ENCODE data around the gene SRSF9.
A peak's percentile ranks its signal among the peaks of the same experiment; 100 is the strongest.

The SRSF9 gene

GRCh38 chr12:120444676-120445075 lies 24.9 kb downstream of the SRSF9 start:
- no peak overlapping the region for H3K27ac ChIP-seq
- H3K27me3 ChIP-seq: no peaks in the 10 kb centered on the region
- no peak for TF ChIP-seq CTCF (IDR thresholded peaks at IDR 0.05)
- peaks cover 42% of the 10 kb centered on the region for H3K36me3 ChIP-seq
- H3K4me1 ChIP-seq (ENCODE audit: control insufficient read depth in 1 of 2, insufficient read depth in 1 of 2, low read depth in 1 of 2, low read length in 1 of 2): peaks cover 18 to 23% of the 10 kb centered on the region in 2 experiments
- H3K4me3 ChIP-seq (ENCODE audit: low read depth in 1 of 2, low read length in 1 of 2): no peak overlapping the region
- H3K9me3 ChIP-seq: no peaks in the 10 kb centered on the region

GRCh38 chr12:120439646-120440247 lies 29.8 kb downstream of the SRSF9 start:
- Histone ChIP-seq H3K36me3 (peaks cover 48% of the 10 kb centered on the region), H3K9me3 (no peaks in the 10 kb centered on the region), H3K4me1 (ENCODE audit: control insufficient read depth in 1 of 2, insufficient read depth in 1 of 2, low read depth in 1 of 2, low read length in 1 of 2) (peaks cover 25 to 26% of the 10 kb centered on the region in 2 experiments), H3K27me3 (no peaks in the 10 kb centered on the region), H3K4me3 (ENCODE audit: low read depth in 1 of 2, low read length in 1 of 2) (no peak overlapping the region), H3K27ac (no peak overlapping the region)
- TF ChIP-seq CTCF (IDR thresholded peaks at IDR 0.05): peak; percentile 59

DNA sequence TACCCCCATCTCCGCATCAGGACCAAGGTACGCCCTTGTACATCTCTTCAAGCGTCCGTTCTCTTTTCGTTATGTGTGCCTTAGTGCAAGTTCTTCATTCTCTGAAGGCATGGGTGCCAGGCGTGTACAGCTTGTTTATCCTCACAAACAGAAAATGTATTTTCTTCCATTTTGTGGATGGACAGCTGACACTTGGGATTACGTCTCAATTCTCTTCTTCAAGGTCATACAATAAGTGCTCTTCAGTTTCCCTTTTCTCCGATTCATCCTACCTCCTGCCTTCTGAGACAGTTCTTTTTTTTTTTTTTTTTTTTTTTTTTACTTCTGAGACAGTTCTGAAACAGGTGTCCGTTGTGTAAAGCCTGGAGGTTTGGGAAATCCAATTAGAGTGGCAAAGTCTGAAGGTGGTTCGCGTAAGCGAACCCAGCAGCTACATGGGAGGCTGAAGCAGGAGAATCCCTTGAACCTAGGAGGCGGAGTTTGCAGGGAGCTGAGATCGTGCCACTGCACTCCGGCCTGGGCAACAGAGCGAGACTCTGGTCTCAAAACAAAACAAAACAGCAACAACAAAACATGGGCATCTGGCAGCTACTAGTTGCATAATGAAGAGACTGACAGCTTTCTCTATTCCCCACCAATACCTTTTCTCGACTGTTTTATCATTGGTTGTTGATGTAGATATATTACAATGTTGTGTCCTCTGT lies 30.9 kb downstream of the SRSF9 start:
- H3K27me3 ChIP-seq: no peaks in the 10 kb centered on the region
- no peaks in the 10 kb centered on the region for H3K9me3 ChIP-seq
- TF ChIP-seq CTCF (IDR thresholded peaks at IDR 0.05): no peak
- H3K27ac ChIP-seq: peak overlapping the region; percentile 87
- H3K4me1 ChIP-seq (ENCODE audit: control insufficient read depth in 1 of 2, insufficient read depth in 1 of 2, low read depth in 1 of 2, low read length in 1 of 2): peaks cover 25 to 26% of the 10 kb centered on the region in 2 experiments
- H3K36me3 ChIP-seq: peaks cover 43% of the 10 kb centered on the region
- H3K4me3 ChIP-seq (ENCODE audit: low read depth in 1 of 2, low read length in 1 of 2): peak overlapping the region; percentile 70 to 94

GRCh38 chr12:120437735-120438494 lies 31.6 kb downstream of the SRSF9 start, which contains the start of gene COX6A1:
COX6A1 (plus strand) TSS chr12:120438113; CDS start chr12:120438127, 14 bp downstream.
- Histone ChIP-seq H3K4me3 (ENCODE audit: low read depth in 1 of 2, low read length in 1 of 2) (peak within 1 kb of the TSS; percentile 70 to 94), H3K27me3 (peaks cover 6% of the 10 kb centered on the region), H3K9me3 (no peaks in the 10 kb centered on the region), H3K27ac (peak within 1 kb of the TSS; percentile 87), H3K36me3 (peaks cover 36% of the 10 kb centered on the region), H3K4me1 (ENCODE audit: control insufficient read depth in 1 of 2, insufficient read depth in 1 of 2, low read depth in 1 of 2, low read length in 1 of 2) (peaks cover 25 to 26% of the 10 kb centered on the region in 2 experiments)
- TF ChIP-seq CTCF (IDR thresholded peaks at IDR 0.05): peak; percentile 53

DNA sequence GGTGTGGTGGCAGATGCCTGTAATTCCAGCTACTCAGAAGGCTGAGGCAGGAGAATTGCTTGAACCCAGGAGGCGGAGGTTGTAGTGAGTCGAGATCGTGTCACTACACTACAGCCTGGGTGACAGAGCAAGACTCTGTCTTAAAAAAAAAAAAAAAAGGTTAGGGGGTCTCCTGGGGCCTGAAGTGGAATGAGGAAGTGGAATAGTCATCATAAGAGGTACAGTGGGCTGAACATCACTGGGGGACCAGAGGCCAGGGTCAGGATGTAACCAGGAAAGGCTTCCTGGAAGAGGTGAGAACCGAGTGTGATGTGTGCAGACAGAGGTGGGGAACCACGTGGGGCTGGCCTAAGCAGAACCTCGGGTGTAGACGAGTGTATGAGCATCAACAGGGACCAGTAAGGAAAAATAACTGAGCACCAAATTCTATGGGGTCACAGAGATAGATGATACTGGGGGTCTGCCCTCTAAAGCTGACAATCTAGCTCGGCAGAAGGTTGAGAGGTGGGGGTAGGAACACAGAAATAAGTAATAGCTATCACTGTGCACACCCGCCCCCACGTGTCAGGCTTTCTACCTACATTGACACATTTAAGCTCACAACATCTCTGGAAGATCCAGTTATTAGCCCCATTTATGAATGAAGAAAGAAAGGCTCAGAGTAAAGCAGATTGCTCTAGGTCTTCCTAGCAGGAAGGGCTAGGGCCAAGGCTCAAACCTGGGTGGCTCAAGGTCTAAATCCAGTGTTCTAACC lies 36.6 kb downstream of the SRSF9 start:
- peaks cover 5 to 8% of the 10 kb centered on the region in 2 experiments for H3K4me1 ChIP-seq (ENCODE audit: control insufficient read depth in 1 of 2, insufficient read depth in 1 of 2, low read depth in 1 of 2, low read length in 1 of 2)
- H3K9me3 ChIP-seq: no peaks in the 10 kb centered on the region
- no peaks in the 10 kb centered on the region for H3K36me3 ChIP-seq
- no peak for TF ChIP-seq CTCF (IDR thresholded peaks at IDR 0.05)
- no peak overlapping the region for H3K4me3 ChIP-seq (ENCODE audit: low read depth in 1 of 2, low read length in 1 of 2)
- no peak overlapping the region for H3K27ac ChIP-seq
- peaks cover 30% of the 10 kb centered on the region for H3K27me3 ChIP-seq
